Spleen (tissue), 11 donors: ENCODE data around the gene CPE. TPM values are rescaled to one million over a fixed set of nuclear protein-coding genes. Genes with fewer than 3 reads are reported as not detected.
A peak's percentile ranks its signal among the peaks of the same experiment; 100 is the strongest.

ENCODE experiments used
- DNase-seq: peaks from one replicate; pipeline ENCODE4 v3.0.0-alpha.2; 2020
- H3K27ac ChIP-seq, 8 donors: fragments of 200-600 bp; sonication (generic) in 7 of 8; 1 replicate in 4 of 8; 2 replicates in 4 of 8; pipeline versions ENCODE4 v1.5.0 to v1.8.0; 2016 to 2021; ENCODE audit warnings: inconsistent platforms in 4 of 8, mild to moderate bottlenecking in 4 of 8, moderate library complexity in 1 of 8
- H3K27me3 ChIP-seq, 7 donors: fragments of 200-600 bp; sonication (generic) in 6 of 7; replicated peaks in 1 of 7; 1 replicate in 4 of 7; 2 replicates in 3 of 7; pipeline versions ENCODE4 v1.5.0 to v1.8.0; 2016 to 2021; ENCODE audit warnings: inconsistent platforms in 3 of 7, mild to moderate bottlenecking in 1 of 7
- H3K36me3 ChIP-seq, 6 donors: fragments of 200-600 bp; sonication (generic) in 5 of 6; 1 replicate in 4 of 6; 2 replicates in 2 of 6; pipeline versions ENCODE4 v1.5.0 to v1.8.0; 2016 to 2021; ENCODE audit warnings: inconsistent platforms in 2 of 6
- H3K4me1 ChIP-seq, 6 donors: fragments of 200-600 bp; sonication (generic) in 5 of 6; 1 replicate in 3 of 6; 2 replicates in 3 of 6; pipeline versions ENCODE4 v1.5.0 to v1.8.0; 2016 to 2021; ENCODE audit warnings: inconsistent platforms in 3 of 6
- H3K4me3 ChIP-seq, 8 donors: fragments of 200-600 bp; sonication (generic) in 7 of 8; 1 replicate in 4 of 8; 2 replicates in 4 of 8; pipeline versions ENCODE4 v1.5.0 to v1.8.0; 2016 to 2021; ENCODE audit warnings: inconsistent platforms in 4 of 8, mild to moderate bottlenecking in 4 of 8, moderate library complexity in 2 of 8
- H3K9me3 ChIP-seq, 8 donors: fragments of 200-600 bp; sonication (generic) in 7 of 8; 1 replicate in 4 of 8; 2 replicates in 4 of 8; pipeline versions ENCODE4 v1.5.0 to v1.8.0; 2016 to 2021; ENCODE audit warnings: inconsistent platforms in 4 of 8
- POLR2A ChIP-seq, 3 donors: fragments of 450-650 bp; IDR thresholded peaks; one replicate each; pipeline ENCODE4 v1.5.1; 2017; ENCODE audit warnings: antibody characterized with exemption in 3 of 3, mild to moderate bottlenecking in 1 of 3
- POLR2AphosphoS5 ChIP-seq, 3 donors: sonication (generic); formaldehyde crosslinking; IDR thresholded peaks; one replicate each; pipeline ENCODE4 v1.5.1; 2017; ENCODE audit warnings: antibody characterized with exemption in 3 of 3
- WGBS, 5 donors: extraction: QIAGEN DNeasy Blood & Tissue Kit in 3 of 5; methylation state at CpG; one replicate each; pipeline versions ENCODE4 v1.1.5 to v1.1.7; 2013 to 2018; 5-methylcytosine and 5-hydroxymethylcytosine counted together
- intact Hi-C: fragments of 100-400 bp; cut with DNase I; formaldehyde crosslinking; loops from one replicate; pipeline ENCODE4 v1.15.0; 2023; ENCODE audit warnings: low total_unique reads
- polyA plus RNA-seq, 3 donors: library from polyadenylated mRNA; stranded (reverse); fragments of 200-250 nt; gene quantifications; one replicate each; pipeline ENCODE4 v1.2.1, GENCODE V29; 2013
- total RNA-seq, 7 donors: library from RNA; depleted of rRNA in 3 of 7; stranded (reverse); fragments of >200 nt in 3 of 7; fragmentation: NEBNext Ultra II Directional in 4 of 7; extraction: Animal tissue kit (Norgen Biotek cat#: 25700) in 4 of 7; gene quantifications; one replicate each; pipeline versions ENCODE4 v1.1.0 to v1.2.1, GENCODE V29; 2016 to 2021
- TF ChIP-seq, protein P1 (sequence below), 11 experiments: fragments of 200-600 bp in 7 of 11; fragments of 450-650 bp in 4 of 11; sonication (generic) in 4 of 11; IDR thresholded peaks in 8 of 11; conservative IDR thresholded peaks in 3 of 11; 1 replicate in 7 of 11; 2 replicates in 4 of 11; pipeline versions ENCODE4 v1.4.0 to v1.8.0; 2016 to 2021; ENCODE audit warnings: antibody characterized with exemption in 11 of 11, inconsistent platforms in 4 of 11, mild to moderate bottlenecking in 1 of 11
- donor health status: healthy with polysubstance abuse.
- donor health status: DM: no; HTN: no; CAD: no; lungs with moderate emphysema.
- donor health status: DM: no; HTN: no; CAD: no.
- donor health status: Bipolar disorder and iron deficiency.
- donor health status: healthy.
- donor health status: DM: no; HTN: no; CAD: no.
- donor health status: DM: yes; HTN: yes; CAD: no.

CPE gene
- total and polyA plus RNA-seq, 10 donors: 1.5 to 9.8 (median 6.2) TPM

DNA sequence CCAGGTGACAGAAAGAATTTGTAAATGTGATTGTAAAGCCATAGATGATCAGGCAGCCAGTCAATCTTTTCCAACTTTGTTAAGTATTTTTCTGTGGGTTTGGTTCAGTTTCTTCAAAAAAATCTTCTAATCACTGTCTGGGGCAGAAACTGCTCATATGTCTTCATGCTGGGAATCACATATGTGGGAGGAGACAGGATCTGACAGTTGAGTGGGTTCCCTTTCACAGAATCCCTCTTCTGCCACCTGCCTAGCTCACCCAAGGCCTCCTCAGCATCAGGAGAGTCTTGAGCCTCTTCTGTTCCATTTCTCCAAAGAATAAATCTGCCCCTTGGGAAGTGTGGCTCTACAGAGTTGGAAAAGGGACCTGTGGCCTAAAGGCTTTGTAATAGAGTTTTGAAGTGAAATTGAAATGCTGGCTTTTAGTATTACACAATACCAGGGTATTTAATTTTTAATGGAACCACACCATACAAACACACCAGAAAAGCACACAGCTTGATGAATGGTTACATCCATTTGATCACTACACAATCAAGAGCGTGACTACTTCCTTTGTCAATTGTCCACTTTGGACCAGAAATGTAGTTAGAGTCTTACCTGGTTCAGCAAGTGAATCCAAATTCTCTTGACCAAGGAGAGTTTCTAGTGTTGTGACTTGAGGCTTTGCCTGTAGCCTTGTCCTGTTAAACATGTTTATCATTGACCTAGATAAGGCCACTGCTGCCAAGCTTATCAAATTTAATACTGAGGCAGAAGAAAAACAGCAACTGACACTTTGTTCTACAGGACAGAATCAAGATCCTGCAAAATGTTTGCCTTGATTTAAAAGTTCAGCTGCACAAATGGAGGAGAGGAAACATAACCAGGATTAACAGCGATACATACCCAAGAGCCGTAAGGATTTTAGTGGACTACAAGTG, 30.9 kb upstream of the CPE start:
- Histone ChIP-seq H3K4me1 (no peaks in the 10 kb centered on the region), H3K36me3 (peaks cover 0 to 13% (median 0%) of the 10 kb centered on the region in 6 donors), H3K9me3 (no peaks in the 10 kb centered on the region), H3K27me3 (no peaks in the 10 kb centered on the region), H3K4me3 (no peak overlapping the region), H3K27ac (no peak overlapping the region)
- intact Hi-C loops: loop anchor here (10.0 kb wide), 1 partner anchor 213 kb away; no protein-coding TSS in a partner anchor
- no peak for DNase-seq
- 77 to 97% (median 83%) methylated on average over 3 of the region's 3 CpGs for WGBS, 5 donors
- TF ChIP-seq, protein P1, sequence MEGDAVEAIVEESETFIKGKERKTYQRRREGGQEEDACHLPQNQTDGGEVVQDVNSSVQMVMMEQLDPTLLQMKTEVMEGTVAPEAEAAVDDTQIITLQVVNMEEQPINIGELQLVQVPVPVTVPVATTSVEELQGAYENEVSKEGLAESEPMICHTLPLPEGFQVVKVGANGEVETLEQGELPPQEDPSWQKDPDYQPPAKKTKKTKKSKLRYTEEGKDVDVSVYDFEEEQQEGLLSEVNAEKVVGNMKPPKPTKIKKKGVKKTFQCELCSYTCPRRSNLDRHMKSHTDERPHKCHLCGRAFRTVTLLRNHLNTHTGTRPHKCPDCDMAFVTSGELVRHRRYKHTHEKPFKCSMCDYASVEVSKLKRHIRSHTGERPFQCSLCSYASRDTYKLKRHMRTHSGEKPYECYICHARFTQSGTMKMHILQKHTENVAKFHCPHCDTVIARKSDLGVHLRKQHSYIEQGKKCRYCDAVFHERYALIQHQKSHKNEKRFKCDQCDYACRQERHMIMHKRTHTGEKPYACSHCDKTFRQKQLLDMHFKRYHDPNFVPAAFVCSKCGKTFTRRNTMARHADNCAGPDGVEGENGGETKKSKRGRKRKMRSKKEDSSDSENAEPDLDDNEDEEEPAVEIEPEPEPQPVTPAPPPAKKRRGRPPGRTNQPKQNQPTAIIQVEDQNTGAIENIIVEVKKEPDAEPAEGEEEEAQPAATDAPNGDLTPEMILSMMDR (IDR thresholded peaks at IDR 0.05 in 8 of 11, conservative IDR thresholded peaks at IDR 0.05 in 3 of 11): no peak

DNA sequence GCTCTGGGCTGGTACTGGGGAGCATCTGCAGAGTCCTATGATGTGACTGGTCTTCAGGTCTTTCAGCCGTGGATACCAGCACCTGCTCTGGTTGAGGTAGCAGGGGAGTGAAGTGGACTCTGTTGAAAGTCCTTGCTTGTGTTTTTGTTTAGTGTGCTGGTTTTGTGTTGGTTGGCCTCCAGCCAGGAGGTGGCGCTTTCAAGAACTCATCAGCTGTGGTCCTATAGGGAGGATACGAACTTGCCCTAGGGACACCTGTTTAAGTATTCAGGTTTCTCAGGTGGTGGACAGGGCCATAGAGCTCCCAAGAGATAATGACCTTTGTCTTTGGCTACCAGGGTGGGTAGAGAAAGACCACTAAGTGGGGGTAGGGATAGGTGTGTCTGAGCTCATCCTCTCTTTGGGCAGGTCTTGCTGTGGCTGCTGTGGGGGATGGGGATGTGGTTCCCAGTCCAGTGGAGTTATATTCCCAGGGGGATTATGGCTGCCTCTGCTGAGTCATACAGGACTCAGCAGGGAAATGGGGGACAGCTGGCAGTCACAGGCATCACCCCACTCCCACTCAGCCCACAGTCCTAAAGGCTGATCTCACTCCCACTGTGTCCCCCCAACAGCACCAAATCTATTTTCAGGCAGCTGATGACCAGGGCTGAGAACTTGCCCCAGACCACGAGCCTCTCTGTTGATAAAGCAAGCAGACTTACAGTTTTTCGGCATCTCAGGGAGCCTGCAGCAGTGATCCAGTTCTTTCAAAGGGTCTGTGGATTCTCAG, 27.3 kb upstream of the CPE start:
- Histone ChIP-seq H3K27me3 (no peaks in the 10 kb centered on the region), H3K4me3 (no peak overlapping the region), H3K27ac (no peak overlapping the region), H3K9me3 (no peaks in the 10 kb centered on the region), H3K4me1 (no peaks in the 10 kb centered on the region), H3K36me3 (no peaks in the 10 kb centered on the region)
- DNase-seq: no peak
- TF ChIP-seq POLR2A (IDR thresholded peaks at IDR 0.05) (no peak), POLR2AphosphoS5 (IDR thresholded peaks at IDR 0.05) (no peak)
- TF ChIP-seq, protein P1 (IDR thresholded peaks at IDR 0.05 in 8 of 11, conservative IDR thresholded peaks at IDR 0.05 in 3 of 11): no peak
- intact Hi-C loops: no loop called here
- 83 to 91% (median 89%) methylated on average over 3 to 5 of the region's 5 CpGs for WGBS, 5 donors

DNA sequence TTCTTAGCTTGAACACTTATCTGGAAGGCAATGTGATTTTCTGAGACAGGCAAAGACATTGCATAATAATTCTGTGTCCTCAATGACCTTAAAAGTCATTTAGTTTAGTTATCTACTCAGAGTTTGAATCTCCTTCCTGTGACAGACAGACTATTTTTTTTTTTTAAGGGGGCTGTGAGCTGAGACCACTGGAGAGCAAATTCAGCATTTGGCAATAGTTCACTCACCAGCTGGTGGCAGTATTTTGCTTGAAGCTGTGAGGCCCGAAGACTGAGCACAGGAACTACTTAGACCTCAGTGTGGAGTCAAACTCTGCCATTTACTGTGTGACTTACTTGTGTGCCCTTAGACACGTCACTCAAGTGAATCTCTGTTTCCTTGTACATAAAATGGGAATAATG, 22.9 kb upstream of the CPE start:
- DNase-seq: no peak
- Histone ChIP-seq H3K27me3 (peaks cover 0 to 17% (median 0%) of the 10 kb centered on the region in 7 donors), H3K9me3 (no peaks in the 10 kb centered on the region), H3K4me3 (no peak overlapping the region), H3K36me3 (no peaks in the 10 kb centered on the region), H3K4me1 (peaks cover 0 to 11% (median 0%) of the 10 kb centered on the region in 6 donors), H3K27ac (no peak overlapping the region)
- intact Hi-C loops: no loop called here
- WGBS, 5 donors: 3 to 19% (median 11%) methylated on average over 2 of the region's 2 CpGs
- TF ChIP-seq, protein P1 (IDR thresholded peaks at IDR 0.05 in 8 of 11, conservative IDR thresholded peaks at IDR 0.05 in 3 of 11): peak in 2 of 11 experiments; percentile 7 to 22
- no peak for TF ChIP-seq POLR2AphosphoS5 (IDR thresholded peaks at IDR 0.05)

DNA sequence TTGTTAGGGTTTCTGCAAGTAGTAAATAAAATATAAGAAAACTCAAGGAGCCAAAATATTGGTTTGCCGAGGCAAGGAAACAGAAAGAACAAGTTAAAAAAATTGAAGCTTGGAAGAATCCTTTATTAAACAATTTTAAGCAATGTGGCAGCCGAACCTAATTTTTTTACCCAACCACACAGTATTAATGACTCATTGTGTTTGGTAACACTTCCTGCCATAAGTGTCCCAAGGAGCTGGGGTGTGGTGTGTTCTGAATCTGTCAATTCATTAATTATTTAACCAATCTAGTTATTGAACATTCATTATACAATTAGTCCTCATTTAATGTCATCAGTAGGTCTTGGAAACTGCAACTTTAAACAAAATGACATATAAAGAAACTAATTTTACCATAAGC, 19.3 kb upstream of the CPE start:
- no peak overlapping the region for H3K4me3 ChIP-seq
- H3K27ac ChIP-seq: no peak overlapping the region
- TF ChIP-seq POLR2AphosphoS5 (IDR thresholded peaks at IDR 0.05): no peak
- intact Hi-C loops: no loop called here
- no peaks in the 10 kb centered on the region for H3K36me3 ChIP-seq
- no peak for DNase-seq
- peaks cover 0 to 11% (median 0%) of the 10 kb centered on the region in 6 donors for H3K4me1 ChIP-seq
- WGBS, 5 donors: 41 to 66% (median 50%) methylated on average over 2 of the region's 2 CpGs
- H3K9me3 ChIP-seq: no peaks in the 10 kb centered on the region
- H3K27me3 ChIP-seq: peaks cover 0 to 21% (median 0%) of the 10 kb centered on the region in 7 donors
